SKM-1 treated with dmso at 0.1 percent for 144 hours (cell line): ENCODE results near the gene FANCC.
"Not testable (repeated sequence)": the region's sequence is repeated elsewhere in the genome, so short reads cannot be mapped to it uniquely, and the experiment has no call there.

Experiments
- DNase-seq: peaks from one replicate; lab custom pipeline; 2025; ENCODE audit not compliant: unreplicated experiment; lab: John Stamatoyannopoulos, UW

The FANCC gene

DNA sequence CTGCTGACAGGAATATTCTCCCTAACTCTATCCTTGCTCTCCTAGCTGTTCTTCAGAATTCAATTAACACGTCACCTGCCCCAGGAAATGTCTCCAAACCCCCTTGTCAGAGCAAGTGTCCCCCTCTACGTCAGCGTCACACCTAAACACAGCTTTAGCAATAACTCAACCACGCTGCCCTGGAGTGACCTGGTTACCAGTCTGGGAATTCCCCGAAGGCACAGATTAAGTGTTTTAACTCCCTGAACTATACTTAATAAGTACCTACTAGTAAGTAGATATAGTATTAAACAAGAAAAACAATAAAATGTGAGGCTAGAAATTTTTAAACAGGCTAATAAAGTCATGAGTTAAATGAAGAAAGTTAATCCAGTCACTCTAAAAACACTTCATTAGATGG, 78.4 kb downstream of the FANCC start:
- DNase-seq = no peak

DNA sequence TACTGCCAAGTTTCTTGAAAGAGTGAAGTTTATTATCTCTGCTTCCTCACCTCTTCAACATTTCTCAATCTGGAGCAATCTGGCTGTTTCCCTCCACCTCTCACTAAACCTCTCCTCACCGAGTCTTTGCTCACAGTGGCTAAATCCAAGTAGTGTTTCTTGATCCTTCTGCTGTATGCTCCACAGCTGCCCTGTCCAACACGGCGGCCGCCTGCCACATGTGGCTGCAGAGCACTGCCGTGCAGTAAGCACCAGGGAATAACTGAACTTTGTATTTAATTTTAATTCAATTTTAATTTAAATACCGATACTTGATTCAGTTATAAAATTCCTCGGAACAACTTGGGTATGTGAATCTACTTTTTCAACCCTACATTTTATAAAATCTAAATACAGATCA, 80.2 kb downstream of the FANCC start:
- no peak for DNase-seq

DNA sequence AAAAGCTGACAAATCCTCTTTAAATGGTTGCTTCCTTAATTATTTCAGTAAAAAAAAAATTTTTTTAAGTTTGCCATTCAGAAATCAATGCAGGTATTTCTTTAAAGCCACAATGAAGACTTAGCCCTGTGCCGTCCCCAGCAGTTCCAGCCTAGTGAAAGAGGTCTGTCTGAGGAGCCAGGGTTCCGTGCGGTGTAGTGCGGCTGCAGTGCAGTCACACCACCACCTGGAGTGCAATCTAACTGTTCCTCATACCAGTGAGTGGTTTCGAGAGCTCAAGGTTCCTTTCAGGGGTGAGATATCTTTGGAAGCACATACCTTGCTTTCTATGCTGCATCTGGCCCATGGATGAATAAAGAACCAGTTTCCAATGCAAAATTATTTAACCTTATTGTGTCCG, 87.5 kb downstream of the FANCC start:
- no peak for DNase-seq

DNA sequence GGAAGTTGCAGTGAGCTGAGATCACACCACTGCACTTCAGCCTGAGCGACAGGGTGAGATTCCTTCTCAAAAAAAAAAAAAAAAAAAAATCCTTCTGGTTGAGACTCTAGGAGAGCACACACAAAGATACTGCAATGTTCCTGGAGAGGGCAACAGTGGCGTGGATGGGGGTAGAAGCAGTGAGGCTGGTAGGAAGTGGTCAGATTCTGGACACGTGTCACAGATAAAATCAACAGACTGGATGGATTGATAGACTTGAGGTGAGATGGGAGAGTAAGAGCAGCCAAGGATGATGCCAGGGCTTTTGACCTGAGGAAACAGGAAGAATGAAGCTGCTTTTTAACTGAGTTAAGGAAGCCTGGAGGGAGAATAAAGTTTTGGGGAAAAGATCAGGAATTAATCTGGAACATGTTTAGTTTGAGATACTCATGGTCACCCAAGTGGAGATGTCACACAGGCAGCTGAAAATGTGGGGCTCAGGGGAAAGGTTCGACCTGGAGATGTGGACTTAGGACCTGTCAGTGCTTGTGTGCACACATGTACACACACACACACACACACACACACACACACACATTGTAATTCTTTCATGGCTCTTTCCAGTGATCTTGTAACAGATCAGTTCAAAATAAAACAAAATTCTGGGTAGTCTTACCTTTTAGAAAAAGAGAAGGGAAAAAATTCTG, 88.1 kb downstream of the FANCC start:
- no peak for DNase-seq

DNA sequence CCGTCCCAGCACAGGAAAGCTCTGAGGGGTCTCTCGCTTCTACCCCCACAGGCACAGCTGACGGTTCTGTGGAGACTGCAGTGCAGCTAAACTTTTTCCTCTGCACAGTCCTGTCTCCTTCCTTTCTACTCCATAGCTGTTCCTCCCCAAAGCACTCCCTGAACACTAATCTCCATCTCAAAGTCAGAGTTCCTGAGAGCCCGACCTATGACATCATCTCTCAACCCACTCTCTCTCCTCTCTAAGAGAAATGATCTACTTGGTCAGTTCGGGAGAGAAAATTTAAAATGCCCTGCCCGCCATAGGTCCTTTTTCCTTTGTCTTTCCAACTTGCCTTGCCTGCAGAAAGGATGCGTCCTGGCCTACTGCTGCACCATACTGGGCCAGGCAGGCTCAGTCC, 90.6 kb downstream of the FANCC start:
- DNase-seq = no peak

DNA sequence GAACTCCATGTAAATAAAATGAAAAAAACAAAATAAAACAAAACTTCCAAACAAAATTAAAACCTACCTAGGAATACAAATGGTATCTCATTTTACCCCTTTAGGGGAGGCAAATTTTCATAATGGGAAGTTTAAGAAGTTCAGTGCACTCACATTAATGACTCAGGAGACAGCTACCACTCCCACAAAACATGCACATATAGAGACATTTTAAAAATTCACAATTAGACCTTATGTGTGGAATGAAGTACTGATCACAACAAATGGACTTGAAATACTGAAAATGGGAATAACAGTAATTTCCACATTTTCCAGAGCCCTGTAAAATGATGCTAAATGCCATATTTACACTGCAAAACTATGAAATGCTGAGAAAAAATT, 91.8 kb downstream of the FANCC start:
- DNase-seq = no peak

DNA sequence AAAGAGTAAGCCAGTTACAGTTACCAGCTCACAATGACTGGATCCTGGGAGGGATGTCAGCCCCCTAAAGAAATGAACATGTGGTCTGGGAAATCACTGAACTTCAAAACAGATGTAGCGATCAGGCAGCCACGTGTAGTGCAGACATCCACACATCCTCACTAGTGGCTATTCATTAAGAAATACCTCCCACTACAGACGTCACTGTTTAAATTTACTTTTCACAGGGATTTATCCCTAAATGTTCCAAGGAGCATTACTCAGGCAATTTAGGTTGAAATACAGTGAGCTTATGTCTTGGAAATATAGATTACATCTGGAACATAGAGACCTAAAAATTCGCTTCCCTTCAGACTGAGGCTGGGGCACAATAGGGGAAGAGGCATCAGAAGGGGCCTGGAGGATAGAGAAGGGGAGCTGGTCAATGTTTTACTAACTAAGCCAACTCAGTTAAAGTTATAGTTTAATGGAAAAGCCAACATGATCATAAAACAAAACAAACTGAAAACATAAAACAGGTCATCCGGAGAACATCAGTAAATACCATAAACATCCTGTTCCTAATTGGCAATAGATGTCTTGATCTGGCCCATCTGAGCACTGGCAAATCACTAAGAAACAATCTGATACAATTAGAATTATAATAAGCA, 92.3 kb downstream of the FANCC start:
- no peak for DNase-seq

DNA sequence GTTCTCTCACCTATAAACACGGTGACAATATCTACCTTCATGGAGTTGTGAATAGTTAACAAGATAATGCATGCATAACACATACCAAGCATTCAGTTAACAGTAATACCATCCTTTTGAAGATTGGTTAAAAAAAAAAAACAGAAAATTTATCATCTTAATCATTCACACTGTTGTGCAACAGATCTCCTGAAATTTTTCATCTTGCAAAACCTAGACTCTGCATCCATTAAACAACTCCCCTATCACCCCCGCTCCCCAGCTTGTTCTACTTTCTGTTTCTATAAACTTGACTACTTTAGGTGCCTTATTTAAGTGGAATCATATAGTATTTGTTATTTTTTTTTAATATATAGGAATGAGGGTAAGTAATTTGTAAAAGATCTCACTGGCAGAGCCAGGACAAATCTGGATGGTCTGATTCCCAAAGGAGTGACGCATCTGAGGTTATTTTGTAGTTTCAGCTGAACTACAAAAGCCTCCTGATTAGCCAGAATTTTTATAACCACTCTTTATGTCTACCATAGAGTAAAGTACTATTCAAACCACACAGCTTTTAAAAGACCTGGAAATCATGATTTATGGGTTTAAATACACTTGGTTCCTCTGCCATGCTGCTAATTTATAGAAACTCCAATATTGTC, 93.0 kb downstream of the FANCC start:
- no peak for DNase-seq

DNA sequence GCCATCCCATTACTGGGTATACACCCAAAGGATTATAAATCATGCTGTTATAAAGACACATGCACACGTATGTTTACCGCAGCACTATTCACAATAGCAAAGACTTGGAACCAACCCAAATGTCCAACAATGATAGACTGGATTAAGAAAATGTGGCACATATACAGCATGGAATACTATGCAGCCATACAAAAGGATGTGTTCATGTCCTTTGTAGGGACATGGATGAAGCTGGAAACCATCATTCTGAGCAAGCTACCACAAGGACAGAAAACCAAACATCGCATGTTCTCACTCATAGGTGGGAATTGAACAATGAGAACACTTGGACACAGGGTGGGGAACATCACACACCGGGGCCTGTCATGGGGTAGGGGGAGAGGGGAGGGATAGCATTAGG, 97.2 kb downstream of the FANCC start:
- DNase-seq = not testable (repeated sequence)

DNA sequence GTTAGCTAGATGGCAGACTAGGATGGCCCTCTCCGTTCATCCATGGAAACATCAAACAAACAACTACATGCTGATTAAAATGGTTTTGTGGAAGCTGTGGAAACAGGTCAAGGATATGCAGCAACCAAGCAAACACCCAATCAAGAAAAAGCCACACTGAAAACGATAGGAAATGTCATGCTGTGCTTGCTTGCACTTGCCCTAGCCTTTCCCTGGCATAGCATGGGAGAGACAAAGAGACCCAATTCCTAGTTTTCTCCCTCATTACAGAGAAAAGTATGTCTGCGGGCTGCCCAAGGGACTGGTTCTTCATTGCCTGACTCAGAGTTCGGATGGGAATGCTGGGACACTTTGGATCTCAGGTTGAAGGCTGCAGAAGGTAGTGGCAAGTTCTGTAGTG, 98.7 kb downstream of the FANCC start:
- DNase-seq = no peak

DNA sequence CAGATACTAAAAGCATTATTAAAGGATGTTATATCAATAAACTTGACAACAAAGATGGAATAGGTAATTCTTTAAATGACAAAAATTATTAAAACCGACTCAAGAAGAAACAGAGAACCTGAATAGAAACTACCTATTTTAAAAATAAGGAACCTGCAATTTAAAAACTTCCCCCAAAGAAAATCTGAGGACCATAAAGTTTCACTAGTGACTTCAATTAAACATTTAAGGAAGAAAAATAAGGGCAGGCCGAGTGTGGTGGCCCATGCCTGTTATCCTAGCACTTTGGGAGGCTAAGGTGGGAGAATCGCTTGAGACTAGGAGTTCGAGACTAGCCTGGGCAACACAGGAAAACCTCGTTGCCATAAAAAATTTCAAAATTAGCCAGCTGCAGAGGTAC, 99.6 kb downstream of the FANCC start:
- no peak for DNase-seq

DNA sequence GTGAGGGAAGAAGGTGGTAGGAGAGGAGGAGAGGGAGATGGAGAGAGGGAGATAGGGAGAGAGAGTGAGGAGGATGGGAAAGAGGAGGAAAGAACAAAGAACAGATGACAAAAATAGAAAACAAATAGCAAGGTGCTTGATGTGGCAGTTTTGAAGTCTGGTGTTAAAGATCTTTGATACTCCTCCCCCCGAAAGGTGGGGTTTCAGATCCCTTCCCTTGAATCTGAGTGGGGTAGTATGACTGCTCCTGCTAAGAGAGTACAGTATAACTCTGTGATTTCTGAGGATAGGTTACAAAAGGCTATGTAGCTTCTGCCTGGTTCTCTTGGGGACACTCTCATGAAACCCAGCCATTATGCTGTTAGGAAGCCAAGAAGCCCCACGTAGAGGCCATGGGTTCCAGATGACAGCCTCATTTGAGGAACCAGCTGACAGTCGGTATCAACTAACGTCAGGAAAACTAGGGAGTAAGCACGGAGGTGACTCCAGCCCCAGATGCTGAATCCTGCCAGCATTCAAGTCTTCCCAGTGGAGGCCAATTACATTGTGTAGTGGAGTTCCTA, 102.1 kb downstream of the FANCC start:
- no peak for DNase-seq

DNA sequence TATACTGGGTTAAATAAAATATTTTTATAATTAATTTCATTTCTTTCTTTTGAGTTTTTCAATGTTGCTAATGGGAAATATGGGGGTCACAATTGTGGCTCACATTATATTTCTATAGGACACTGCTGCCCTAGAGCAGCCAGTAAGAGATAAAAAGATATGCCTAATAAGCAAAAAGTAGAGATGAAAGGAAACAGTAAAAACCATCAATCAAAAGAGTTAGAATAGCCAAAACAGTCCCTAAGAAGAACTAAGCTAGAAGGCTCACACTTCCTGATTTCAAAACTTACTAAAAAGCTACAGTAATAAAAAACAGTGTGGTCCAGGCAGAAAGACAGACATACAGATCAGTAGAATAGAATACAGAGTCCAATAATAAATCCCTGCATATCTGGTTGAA, 104.4 kb downstream of the FANCC start:
- no peak for DNase-seq

DNA sequence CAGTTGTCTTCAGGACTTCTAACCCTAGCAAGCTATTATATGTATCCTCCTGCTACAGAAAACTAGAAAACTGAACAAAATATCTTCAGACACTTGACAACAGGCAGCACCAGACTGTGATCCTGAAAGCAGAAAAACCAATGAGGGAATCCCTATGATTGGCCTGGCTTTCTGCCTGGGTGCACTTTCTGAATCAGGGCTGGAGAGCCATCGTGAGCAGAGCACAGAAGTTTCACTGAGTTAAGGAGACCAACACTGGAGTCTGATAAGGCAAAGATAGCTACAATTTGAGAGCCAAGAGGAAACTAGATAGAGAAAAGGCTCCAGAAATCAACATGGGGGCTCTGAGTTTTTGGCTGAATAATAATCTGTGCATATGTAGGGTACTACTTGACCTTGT, 106.5 kb downstream of the FANCC start:
- DNase-seq = no peak

DNA sequence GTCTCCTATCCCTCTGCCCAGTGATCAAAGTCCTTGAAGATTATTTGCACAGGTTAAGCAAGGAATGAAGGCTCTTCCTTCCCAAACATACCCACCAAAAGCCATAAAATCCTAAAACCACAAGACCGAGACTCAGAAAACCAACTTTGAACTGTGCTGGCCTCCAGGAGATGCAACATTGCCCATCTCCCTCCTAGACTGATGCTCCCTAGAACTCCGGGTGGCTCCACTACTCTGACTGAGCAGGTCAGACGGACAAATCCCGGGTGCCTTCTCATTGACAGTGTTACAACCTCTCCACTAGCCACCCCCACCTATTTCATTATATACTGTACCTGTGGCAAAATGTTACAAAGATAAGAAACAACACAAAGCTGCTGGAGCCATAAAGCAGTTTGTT, 110.1 kb downstream of the FANCC start:
- DNase-seq = no peak

DNA sequence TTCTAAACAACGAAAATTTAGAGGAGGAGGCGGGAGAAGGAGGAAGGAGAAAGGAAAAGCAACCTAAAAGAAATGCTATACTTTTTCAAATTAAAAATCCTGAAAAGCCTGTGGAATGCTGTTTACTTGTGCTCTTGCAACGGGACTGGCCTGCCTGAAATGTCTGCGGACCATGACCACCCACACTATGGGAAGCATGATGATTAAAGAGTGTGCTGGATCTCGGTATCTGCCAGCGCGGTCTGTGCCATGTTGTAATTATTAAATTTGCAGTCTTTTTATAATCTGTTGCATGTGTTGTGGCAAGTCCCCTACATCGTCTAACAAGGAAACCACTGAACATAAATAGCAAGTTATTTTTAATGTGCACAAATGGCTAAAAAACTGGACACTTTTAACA, 111.4 kb downstream of the FANCC start:
- no peak for DNase-seq

DNA sequence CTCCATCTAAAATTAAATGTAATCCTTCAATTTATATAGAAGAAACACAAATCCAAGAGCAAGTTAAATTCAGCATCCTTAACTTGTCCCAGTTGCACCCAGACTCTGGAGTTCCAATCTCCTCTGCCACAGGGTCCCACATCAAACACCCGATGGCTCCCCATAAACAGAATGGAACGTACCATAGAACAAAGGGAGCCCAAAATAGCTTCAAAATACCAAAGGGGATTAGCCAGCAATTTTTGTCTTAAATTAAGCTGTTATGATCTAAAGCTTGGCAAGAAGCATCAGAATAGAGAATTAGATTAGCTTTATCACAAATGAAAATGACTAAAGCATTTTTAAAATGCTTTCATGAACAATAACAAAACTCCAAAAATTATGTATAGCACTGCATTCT, 112.8 kb downstream of the FANCC start:
- DNase-seq = no peak

DNA sequence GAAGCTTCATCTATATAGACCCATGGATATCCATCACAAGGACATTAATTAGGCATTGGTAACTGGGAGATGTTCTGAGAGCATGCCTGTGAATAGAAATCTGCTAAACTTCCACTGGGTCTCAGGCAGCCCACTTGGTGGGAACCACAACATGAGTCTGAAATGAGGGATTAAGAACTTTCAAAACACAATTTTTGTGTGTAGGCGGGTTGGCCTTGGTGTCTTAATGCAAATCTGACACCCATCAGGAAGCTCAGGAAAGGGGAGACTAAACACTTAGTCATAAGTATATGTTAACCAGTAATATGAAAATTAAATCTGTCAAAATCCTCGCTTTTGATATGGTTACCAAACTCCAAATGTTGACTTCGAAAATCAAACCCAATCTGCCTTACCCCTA, 113.2 kb downstream of the FANCC start:
- no peak for DNase-seq

DNA sequence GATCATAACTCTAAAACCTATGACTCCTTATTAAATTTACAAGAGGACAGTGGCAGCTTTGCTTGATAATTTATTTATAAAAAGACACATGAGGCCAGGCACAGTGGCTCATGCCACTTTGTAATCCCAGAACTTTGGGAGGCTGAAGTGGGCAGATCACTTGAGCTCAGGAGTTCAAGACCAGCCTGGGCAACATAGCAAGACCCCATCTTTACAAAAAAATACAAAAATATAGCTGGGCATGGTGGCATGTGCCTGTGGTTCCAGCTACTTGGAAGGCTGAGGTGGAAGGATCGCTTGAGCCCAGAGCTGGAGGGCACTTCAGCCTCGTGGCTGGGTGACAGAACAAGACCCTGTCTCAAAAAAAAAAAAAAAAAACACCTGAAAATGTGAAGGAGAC, 114.5 kb downstream of the FANCC start:
- not testable (repeated sequence) for DNase-seq

DNA sequence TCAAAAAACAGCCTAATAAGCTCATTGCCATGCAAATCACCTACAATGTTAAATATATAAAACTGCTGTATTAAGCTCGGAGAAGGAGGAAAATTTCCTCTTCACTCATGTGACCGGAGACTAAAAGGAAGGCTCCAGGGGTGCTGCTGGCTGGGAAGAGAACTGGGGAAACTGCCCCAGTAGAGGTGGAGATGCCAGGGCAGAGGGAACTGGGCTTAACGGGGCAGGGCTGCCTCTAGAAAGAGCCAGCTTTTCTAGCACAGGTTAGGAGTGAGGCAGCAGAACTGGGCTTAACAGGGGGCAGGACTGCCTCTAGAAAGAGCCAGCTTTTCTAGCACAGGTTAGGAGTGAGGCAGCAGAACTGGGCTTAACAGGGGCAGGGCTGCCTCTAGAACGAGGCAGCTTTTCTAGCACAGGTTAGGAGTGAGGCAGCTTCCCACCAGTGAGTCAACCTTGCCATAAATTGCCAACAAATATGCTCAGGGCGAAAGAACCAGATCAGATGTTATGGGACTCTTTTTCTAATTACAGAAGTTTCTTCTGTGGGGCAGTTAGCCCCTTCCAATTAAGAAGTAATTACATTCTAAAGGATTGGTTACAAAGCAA, 115.3 kb downstream of the FANCC start:
- no peak for DNase-seq

DNA sequence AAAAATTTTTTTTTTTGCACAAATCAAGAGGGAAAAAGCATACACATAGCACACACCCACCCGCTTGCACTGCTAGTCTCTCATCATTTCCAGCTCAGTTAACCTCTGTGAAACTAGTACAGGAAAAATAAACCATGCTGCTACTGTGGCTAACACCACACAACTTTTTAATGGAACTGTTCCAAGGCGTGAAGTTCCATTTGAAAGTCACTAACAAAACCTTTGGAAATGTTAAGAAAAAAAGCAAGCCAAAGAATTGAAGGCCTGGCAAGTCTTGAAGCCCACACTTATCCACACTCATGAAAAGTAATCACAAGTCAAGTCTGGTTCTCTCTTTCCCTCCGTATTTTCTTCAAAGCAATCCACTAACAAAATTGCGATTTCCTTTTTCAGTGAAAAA, 116.3 kb downstream of the FANCC start:
- no peak for DNase-seq

DNA sequence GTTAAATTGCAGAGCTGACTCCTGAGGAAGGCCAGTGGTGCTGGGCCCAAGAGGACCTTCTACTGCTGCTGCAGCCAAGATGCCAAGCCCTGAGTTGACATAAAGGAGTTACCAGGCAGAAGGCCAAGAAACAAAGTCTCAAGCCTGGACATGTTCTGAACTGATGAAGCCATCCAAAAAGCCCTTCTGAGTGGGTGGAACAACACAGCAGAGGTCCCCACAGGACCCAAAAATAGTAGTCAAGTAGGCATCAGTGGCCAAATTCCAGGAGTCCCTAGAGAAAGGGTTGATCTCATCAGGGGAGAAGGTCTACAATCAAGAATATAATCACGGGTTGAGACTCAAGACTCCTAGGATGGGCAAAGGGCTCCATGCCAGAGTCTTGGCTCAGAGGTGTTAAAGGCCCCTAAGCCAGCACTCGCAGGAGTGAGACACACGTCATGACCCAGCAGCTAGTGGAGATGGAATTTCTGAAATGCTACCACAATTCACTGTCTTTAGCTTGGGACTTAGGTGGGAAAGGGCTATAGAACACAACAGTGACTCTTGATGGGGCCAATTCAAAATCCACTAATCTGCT, 119.7 kb downstream of the FANCC start:
- no peak for DNase-seq
